22Rv1 (cell line): ENCODE data around the gene LRRC27.

Source experiments
- ZFX ChIP-seq: fragments of 450-650 bp; IDR thresholded peaks from 2 replicates; pipeline ENCODE4 v1.6.1; 2017; ENCODE audit warnings: antibody characterized with exemption, borderline replicate concordance
- TF ChIP-seq, protein P1 (sequence below): fragments of 450-650 bp; IDR thresholded peaks from 2 replicates; pipeline ENCODE4 v1.5.1; 2017; ENCODE audit warnings: mild to moderate bottlenecking

DNA sequence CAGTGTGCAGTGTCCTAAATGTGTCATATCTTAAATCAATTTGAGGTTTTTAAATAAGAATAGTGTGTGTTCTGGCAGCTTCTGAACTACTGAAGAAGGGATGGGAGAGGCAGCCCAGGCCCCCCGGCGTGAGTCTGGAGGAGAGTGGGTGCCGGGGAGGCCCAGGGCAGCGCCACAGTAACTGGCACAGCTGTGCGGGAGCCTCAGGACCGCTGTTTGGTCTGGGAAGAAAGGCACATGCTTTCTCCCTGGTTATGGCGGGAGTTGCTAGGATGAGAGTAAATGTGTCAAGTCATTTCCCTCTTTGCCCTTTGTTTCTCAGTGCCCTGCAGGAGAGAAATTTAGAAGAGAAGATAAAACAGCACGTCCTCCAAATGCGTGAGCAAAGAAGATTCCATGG is 33.1 kb downstream of the LRRC27 start:
- TF ChIP-seq, protein P1, sequence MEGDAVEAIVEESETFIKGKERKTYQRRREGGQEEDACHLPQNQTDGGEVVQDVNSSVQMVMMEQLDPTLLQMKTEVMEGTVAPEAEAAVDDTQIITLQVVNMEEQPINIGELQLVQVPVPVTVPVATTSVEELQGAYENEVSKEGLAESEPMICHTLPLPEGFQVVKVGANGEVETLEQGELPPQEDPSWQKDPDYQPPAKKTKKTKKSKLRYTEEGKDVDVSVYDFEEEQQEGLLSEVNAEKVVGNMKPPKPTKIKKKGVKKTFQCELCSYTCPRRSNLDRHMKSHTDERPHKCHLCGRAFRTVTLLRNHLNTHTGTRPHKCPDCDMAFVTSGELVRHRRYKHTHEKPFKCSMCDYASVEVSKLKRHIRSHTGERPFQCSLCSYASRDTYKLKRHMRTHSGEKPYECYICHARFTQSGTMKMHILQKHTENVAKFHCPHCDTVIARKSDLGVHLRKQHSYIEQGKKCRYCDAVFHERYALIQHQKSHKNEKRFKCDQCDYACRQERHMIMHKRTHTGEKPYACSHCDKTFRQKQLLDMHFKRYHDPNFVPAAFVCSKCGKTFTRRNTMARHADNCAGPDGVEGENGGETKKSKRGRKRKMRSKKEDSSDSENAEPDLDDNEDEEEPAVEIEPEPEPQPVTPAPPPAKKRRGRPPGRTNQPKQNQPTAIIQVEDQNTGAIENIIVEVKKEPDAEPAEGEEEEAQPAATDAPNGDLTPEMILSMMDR: no peak
- no peak for TF ChIP-seq ZFX
